Stimulated activated CD8-positive, alpha-beta memory T cell treated with anti-CD3 and anti-CD28 coated beads, Interleukin-15, amount 100 ng/mL, for 4 hours (primary cell): ENCODE measurements around the gene RAB31.
A peak's percentile ranks its signal among the peaks of the same experiment; 100 is the strongest.
"Not testable (repeated sequence)": the region's sequence is repeated elsewhere in the genome, so short reads cannot be mapped to it uniquely, and the experiment has no call there.

Experiments used
- DNase-seq, 2 donors: peaks; one replicate each; pipeline ENCODE4 v3.0.0-alpha.2; 2020; ENCODE audit warnings: low read depth in 2 of 2

RAB31 gene

DNA sequence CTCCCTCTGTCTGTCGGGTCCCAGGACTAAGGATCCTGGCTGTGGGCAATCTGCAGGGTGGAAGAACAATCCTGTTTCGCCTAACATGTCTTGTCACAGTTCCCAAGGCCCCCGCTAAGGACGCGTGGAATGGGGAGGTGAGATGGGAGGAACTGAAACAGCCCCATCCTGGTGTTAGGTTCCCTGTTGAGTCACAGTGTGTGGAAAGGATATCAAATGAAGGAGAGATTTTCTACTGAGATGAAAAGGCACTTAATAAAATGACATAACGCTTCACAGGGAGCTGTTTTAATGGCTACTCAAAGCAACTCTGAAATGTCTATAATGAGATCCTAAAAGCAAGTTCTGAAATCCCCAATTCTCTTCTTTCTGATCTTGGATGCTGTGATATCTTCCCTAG, 52.5 kb downstream of the RAB31 start:
- DNase-seq = no peak

DNA sequence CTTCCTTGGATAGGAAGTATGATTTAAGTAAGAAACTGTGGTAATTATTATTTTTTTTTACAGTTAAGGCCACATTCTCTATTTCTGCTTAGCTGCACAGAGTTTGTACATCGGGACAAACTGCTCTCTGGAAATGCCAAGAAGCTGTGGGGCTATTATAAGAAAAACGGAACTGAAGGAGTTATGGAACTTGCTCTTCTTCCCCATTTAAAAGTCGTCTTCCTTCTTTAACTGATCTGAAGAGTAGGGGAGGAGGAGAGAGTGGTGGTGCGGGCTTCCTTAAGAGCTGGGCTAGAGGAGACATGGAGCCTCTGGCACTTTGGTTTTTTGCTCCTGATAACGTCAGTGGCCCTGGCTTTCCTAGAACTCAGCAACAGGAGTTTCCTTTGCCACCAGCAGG, 54.4 kb downstream of the RAB31 start:
- no peak for DNase-seq

DNA sequence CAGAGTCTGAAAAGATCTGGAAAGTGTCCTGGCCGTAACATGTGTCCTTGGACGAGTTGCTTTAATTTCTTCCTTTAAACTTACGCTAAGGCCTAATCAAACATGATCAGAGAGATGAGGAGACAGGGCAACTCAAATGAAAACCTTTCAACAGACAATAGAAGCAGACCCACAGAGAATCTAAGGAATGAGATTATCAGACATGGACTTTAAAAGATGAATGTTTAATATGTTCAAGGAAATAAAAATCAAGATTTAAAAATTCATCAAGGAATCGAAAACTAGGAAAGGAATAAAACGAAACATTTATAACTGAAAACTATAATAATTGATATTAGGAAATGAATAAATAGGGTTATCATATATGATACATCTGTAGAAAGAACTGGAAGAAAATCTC, 55.1 kb downstream of the RAB31 start:
- no peak for DNase-seq

- DNase-seq = no peak
These were observed 55.9 kb downstream of the RAB31 start for GRCh38 chr18:9764011-9764481.

DNA sequence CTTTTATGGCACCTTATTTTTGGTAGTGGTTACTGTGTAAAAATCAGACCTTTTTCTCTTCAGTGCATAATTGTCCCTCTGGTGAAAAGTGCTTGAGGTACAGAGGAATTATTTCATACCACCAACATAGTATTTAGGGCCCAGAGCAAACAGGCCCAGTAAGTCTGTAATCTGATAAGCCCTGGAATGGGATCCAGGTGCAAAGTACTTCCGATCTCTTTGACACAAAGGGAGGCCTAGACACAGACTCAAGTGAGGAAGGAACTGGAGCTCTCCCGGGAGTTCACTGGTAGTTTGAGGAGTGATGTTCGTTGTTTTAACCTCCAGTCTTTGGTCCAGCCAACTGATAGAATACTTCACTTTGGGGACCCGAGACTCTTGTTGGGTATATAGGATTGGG, 57.4 kb downstream of the RAB31 start:
- DNase-seq = no peak

DNA sequence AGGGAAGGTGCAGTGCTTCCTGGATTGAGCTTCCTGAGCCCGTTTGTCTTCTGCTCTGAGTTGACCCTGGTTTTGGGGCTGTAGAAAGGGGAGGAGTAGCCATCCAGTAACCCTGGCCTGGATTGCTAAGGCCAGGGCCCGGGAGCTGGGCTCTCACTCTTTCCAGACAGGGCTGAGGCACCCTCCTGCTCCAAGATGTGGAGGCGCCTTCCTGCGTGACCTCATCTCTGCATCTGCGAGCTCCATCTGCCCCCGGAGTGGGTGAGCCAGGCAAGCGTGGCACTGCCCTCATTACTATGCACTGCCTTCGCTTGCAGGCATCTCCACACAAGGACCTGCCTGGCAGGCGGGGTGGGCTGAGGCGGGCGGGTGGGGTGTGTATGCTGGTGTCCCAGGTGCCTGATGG, 58.0 kb downstream of the RAB31 start:
- DNase-seq = no peak

DNA sequence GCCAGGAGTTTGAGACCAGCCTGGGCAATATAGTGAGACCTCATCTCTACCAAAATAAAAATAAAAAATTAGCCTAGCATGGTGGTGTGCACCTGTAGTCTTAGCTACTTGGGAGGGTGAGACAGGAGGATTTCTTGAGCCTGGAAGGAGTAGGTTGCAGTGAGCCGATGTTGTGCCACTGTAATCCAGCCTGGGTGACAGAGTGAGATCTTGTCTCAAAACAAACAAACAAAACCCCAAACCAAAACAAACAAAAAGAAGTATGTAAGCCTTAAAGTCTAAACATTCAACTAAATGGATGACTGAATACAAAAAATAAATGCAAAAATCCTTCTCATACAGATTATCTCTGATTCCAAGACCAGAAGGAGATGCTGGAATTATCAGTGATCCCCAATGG, 58.6 kb downstream of the RAB31 start:
- no peak for DNase-seq

DNA sequence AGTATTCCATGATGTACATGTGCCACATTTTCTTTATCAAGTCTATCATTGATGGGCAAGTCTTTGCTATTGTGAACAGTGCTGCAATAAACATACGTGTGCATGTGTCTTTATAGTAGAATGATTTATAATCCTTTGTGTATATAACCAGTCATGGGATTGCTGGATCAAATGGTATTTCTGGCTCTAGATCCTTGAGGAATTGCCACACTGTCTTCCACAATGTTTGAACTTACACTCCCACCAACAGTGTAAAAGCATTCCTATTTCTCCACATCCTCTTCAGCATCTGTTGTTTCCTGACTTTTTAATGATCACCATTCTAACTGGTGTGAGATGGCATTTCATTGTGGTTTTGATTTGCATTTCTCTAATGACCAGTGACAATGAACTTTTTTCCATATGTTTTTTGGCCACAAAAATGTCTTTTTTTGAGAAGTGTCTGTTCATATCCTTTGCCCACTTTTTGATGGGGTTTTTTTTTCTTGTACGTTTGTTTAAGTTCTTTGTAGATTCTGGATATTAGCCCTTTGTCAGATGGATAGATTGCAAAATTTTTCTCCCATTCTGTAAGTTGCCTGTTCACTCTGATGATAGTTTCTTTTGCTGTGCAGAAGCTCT, 60.1 kb downstream of the RAB31 start:
- not testable (repeated sequence) for DNase-seq

DNA sequence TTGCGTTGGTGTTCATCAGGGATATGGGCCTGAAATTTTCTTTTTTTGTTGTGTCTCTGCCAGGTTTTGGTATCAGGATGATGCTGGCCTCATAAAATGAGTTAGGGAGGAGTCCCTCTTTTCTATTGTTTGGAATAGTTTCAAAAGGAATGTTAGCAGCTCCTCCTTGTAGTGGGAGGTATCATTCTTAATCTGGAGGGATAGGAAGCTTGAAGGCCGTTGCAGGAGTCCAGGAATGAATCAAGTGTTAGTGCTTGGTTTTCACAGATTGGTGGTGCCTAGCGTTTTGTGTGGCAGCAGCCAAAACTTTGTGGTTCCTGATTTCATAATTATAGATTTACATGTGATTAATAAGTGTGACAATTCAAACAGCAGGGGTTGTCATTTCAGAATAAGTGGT, 62.0 kb downstream of the RAB31 start:
- not testable (repeated sequence) for DNase-seq

DNA sequence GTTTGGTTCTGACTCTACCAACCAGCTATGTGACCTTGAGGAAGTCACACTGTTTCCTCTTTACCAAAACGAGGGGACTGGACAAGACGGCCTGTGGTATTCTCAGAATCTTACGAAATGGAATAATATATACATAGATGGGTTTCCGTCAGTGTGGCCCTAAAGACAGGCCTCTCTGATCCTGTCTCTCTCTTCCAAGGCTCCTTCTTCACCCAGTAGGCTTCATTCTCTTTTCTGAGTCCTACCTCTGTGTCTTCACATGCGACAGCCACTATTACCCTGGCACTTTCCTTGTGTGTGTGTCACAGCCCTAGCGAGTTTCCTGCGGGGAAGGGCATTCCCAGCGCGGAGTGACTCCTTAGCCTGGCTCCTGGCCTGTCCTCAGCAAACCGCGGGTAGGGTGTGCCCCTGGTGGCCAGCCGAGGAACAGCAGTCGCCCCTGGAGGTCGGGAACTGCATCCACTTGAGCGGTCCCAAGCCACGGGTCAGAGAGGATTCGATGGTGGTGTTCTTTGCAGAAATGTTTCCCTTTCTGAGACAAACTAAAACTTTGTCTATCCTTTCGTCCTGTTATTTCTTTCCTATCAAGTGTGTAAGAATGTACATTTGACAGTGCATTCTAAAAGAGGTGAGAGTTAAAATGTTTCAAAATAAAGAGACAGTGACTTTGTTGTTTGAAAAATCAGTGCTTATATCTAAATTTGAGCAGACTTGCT, 63.3 kb downstream of the RAB31 start:
- peak; percentile 4 to 20 for DNase-seq

DNA sequence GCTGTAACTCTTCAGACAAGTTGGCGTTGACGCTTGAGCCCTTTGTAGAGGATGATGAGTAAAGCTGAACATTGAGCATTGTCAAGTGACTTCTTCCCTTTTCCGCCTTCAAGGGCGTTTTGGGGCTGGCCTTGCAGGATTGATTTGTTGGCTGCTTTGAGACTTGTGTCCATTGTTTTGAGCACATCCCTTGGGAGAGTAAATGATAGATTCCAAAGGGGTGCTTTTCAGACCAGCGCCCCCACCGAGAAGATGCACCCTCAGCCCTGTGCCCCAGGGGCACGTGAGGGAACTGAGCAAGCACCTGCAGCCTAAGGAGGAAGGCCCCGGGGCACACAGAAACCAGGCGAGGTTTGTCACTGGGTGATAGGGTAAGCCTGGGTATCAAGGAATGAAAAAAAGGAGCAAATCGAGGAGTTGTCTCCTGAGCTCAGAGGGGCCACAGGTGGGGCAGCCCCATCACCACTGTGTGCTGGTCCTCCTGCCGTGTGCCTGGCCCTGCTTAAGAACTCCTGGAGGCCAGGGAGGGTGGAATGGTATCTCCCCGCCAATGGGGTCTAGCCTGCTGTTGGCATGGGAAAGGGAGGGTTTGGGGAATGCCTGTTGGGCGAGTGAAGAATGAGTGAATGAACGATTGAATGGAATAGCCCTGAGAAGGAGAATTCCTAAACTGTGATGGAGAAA, 64.0 kb downstream of the RAB31 start:
- no peak for DNase-seq

DNA sequence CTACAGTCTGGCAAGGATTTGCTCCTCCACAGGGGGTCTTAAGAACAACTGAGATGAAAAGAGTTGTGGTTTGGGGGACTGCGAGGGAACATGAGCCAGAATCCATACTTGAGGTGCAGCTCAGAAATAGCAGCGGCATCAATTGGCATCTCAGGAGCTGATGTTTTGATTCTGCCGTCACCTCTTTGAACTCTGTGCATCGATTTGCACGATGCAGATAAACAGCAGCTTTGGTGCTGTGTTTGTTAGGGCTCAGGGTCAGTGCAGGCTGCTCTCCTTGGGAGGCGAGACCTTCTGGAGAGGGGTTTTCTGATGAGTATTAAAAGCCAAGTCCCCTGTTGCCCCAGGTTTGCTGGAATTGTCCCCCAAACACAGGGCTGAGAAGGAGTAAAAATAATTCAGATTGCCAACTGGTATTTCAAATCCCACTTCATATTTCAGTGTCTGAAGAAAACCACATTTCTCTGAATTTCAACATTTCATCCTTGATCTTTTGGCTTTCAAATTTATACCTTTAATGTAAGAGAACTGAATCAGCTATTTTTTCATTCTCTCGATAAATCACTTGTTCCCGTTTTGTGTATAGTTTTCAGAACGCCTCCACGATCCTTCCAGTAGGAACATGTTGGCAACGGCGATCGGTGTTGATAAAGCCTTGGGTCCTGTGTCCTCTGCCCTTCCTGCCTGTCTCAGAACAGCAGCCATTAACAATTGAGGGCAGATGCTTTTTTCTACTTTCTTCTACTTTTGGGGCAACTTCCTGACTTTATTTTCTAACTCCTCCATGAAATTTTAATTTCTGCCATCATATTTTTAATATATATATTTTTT, 65.0 kb downstream of the RAB31 start:
- DNase-seq = no peak

GRCh38 chr18:9774150-9774549, 66.0 kb downstream of the RAB31 start:
- no peak for DNase-seq

GRCh38 chr18:9775178-9775577, 67.1 kb downstream of the RAB31 start:
- no peak for DNase-seq

- DNase-seq = no peak
These were observed 71.5 kb downstream of the RAB31 start for GRCh38 chr18:9779630-9780029.

GRCh38 chr18:9782073-9782857, 74.2 kb downstream of the RAB31 start:
- no peak for DNase-seq

DNA sequence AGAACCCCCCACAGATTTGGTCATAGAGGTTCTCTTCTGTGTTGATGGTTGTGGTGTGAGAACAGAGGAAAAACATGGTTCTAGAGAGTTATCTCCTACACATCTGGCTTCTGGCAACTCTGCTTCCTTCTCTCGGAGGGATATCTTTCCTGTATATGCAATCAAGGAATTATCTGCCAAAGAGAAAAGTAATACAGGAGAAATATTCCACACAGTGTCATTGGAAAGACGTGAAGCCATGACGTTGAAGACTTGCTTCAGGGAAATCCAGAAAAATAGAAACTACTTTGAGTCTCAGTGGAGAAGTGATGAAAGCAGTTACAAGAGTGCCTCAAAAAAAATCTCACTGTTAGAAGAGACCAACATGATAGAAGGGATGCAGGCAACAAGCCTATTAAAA, 78.5 kb downstream of the RAB31 start:
- DNase-seq = no peak

- no peak for DNase-seq
These were observed 78.9 kb downstream of the RAB31 start for GRCh38 chr18:9787036-9787435.

DNA sequence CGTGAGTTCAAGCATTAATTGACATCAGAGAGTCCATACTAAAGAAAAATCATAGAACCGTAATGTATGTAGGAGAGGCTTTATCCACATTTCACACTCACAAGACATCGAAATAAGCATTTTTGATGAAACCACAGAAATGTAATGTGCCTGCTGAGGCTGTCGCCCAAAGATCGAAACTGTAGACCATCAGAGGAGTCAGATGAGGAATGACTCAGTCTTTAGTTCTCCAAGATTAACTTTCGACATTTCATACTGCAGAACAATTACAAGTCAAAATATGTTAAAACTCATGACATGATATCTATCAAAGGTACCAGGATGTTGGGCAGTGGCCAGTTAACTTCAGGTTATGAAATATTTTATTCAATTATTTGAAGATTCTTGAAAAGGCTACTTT, 79.6 kb downstream of the RAB31 start:
- DNase-seq = no peak

DNA sequence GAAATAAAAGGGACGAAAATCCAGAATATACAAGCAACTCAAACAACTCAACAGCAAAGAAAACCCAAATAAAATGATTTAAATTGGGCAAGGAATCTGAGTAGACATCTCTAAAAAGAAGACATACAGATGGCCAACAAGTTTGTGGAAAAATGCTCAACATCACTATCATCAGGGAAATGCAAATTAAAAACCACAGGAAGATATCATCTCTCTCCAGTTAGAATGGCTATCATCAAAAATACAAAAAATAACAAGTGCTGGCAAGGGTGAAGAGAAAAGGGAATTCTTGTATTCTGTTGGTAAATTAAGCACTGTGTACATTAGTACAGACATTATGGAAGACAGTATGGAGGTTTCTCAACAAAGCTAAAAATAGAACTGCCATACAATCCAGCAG, 80.0 kb downstream of the RAB31 start:
- DNase-seq = no peak

GRCh38 chr18:9788860-9789259, 80.8 kb downstream of the RAB31 start:
- no peak for DNase-seq
